Subcutaneous abdominal adipose tissue (tissue), 5 donors: ENCODE results near the gene DNAJC5G.

Experiments
- H3K27ac ChIP-seq: one replicate; pipeline ENCODE4 v1.7.0; 2013; ENCODE audit warnings: low read depth, mild to moderate bottlenecking, inconsistent platforms, low read length, moderate library complexity
- H3K27me3 ChIP-seq, 5 donors: one replicate each; pipeline ENCODE4 v1.7.0; 2013; ENCODE audit warnings: low read length in 5 of 5, inconsistent platforms in 1 of 5; ENCODE audit not compliant: control insufficient read depth in 5 of 5, insufficient read depth in 4 of 5
- H3K36me3 ChIP-seq, 5 donors: one replicate each; pipeline ENCODE4 v1.7.0; 2013; ENCODE audit warnings: low read length in 5 of 5; ENCODE audit not compliant: control insufficient read depth in 5 of 5, insufficient read depth in 5 of 5
- H3K4me1 ChIP-seq, 5 donors: one replicate each; pipeline ENCODE4 v1.7.0; 2013; ENCODE audit warnings: low read length in 5 of 5, mild to moderate bottlenecking in 3 of 5, moderate library complexity in 1 of 5; ENCODE audit not compliant: control insufficient read depth in 5 of 5, insufficient read depth in 5 of 5
- H3K4me3 ChIP-seq, 5 donors: one replicate each; pipeline ENCODE4 v1.7.0; 2013; ENCODE audit warnings: low read length in 5 of 5, low read depth in 1 of 5
- H3K9ac ChIP-seq, 5 donors: one replicate each; pipeline ENCODE4 v1.7.0; 2013; ENCODE audit warnings: low read length in 5 of 5, mild to moderate bottlenecking in 4 of 5, moderate library complexity in 3 of 5
- H3K9me3 ChIP-seq, 5 donors: one replicate each; pipeline ENCODE4 v1.7.0; 2013; ENCODE audit warnings: low read length in 5 of 5; ENCODE audit not compliant: control insufficient read depth in 5 of 5
- donor health status: healthy.
- donor health status: healthy.
- donor health status: healthy.
- donor health status: healthy.
- donor health status: healthy.

Gene DNAJC5G

GRCh38 chr2:27275211-27276150 is at the start of gene DNAJC5G:
TSS of gene DNAJC5G (plus strand) at chr2:27275433. CDS start at chr2:27276729, 1,296 bp downstream.
- H3K9me3 ChIP-seq, result no peaks in the 10 kb centered on the region
- H3K36me3 ChIP-seq, result no peaks in the 10 kb centered on the region
- H3K27me3 ChIP-seq, result peaks cover 8 to 17% (median 14%) of the 10 kb centered on the region in 5 donors
- no peak within 1 kb of the TSS for H3K4me3 ChIP-seq
- H3K27ac ChIP-seq, result no peak within 1 kb of the TSS
- no peak within 1 kb of the TSS for H3K9ac ChIP-seq
- H3K4me1 ChIP-seq, result no peaks in the 10 kb centered on the region

GRCh38 chr2:27225526-27225925 is 49.7 kb upstream of the DNAJC5G start:
- no peak overlapping the region for H3K27ac ChIP-seq
- no peak overlapping the region for H3K9ac ChIP-seq
- no peaks in the 10 kb centered on the region for H3K27me3 ChIP-seq
- no peaks in the 10 kb centered on the region for H3K4me1 ChIP-seq
- no peaks in the 10 kb centered on the region for H3K9me3 ChIP-seq
- peaks cover 17 to 92% (median 73%) of the 10 kb centered on the region in 5 donors for H3K36me3 ChIP-seq
- H3K4me3 ChIP-seq, result no peak overlapping the region

- Histone ChIP-seq H3K27ac (no peak overlapping the region), H3K9me3 (no peaks in the 10 kb centered on the region), H3K4me3 (no peak overlapping the region), H3K4me1 (no peaks in the 10 kb centered on the region), H3K27me3 (no peaks in the 10 kb centered on the region), H3K9ac (no peak overlapping the region), H3K36me3 (peaks cover 19 to 96% (median 78%) of the 10 kb centered on the region in 5 donors)
These were observed 47.7 kb upstream of the DNAJC5G start for GRCh38 chr2:27227501-27227900.

- Histone ChIP-seq H3K4me3 (no peak overlapping the region), H3K9me3 (no peaks in the 10 kb centered on the region), H3K27me3 (no peaks in the 10 kb centered on the region), H3K9ac (no peak overlapping the region), H3K4me1 (no peaks in the 10 kb centered on the region), H3K27ac (no peak overlapping the region), H3K36me3 (peaks cover 19 to 96% (median 82%) of the 10 kb centered on the region in 5 donors)
These were observed 43.3 kb upstream of the DNAJC5G start for GRCh38 chr2:27231921-27232320.

GRCh38 chr2:27233341-27233740 is 41.9 kb upstream of the DNAJC5G start:
- Histone ChIP-seq H3K27ac (no peak overlapping the region), H3K9ac (no peak overlapping the region), H3K4me3 (no peak overlapping the region), H3K4me1 (peaks cover 0 to 2% (median 0%) of the 10 kb centered on the region in 5 donors), H3K27me3 (no peaks in the 10 kb centered on the region), H3K36me3 (peaks cover 6 to 96% (median 87%) of the 10 kb centered on the region in 5 donors), H3K9me3 (no peaks in the 10 kb centered on the region)

GRCh38 chr2:27236136-27236535 is 39.1 kb upstream of the DNAJC5G start:
- H3K36me3 ChIP-seq, result peaks cover 6 to 100% (median 98%) of the 10 kb centered on the region in 5 donors
- no peak overlapping the region for H3K9ac ChIP-seq
- peaks cover 0 to 2% (median 0%) of the 10 kb centered on the region in 5 donors for H3K4me1 ChIP-seq
- H3K27me3 ChIP-seq, result no peaks in the 10 kb centered on the region
- H3K27ac ChIP-seq, result no peak overlapping the region
- no peak overlapping the region for H3K4me3 ChIP-seq
- H3K9me3 ChIP-seq, result no peaks in the 10 kb centered on the region

GRCh38 chr2:27236626-27237025 is 38.6 kb upstream of the DNAJC5G start:
- peaks cover 0 to 2% (median 0%) of the 10 kb centered on the region in 5 donors for H3K4me1 ChIP-seq
- H3K27ac ChIP-seq, result no peak overlapping the region
- peaks cover 4 to 100% (median 98%) of the 10 kb centered on the region in 5 donors for H3K36me3 ChIP-seq
- no peaks in the 10 kb centered on the region for H3K9me3 ChIP-seq
- H3K9ac ChIP-seq, result no peak overlapping the region
- no peaks in the 10 kb centered on the region for H3K27me3 ChIP-seq
- no peak overlapping the region for H3K4me3 ChIP-seq

- H3K27me3 ChIP-seq, result no peaks in the 10 kb centered on the region
- no peak overlapping the region for H3K4me3 ChIP-seq
- peaks cover 0 to 2% (median 0%) of the 10 kb centered on the region in 5 donors for H3K4me1 ChIP-seq
- no peaks in the 10 kb centered on the region for H3K9me3 ChIP-seq
- peaks cover 3 to 100% (median 98%) of the 10 kb centered on the region in 5 donors for H3K36me3 ChIP-seq
- H3K27ac ChIP-seq, result no peak overlapping the region
- H3K9ac ChIP-seq, result no peak overlapping the region
These were observed 37.8 kb upstream of the DNAJC5G start for GRCh38 chr2:27237341-27237945.

GRCh38 chr2:27238976-27239375 is 36.3 kb upstream of the DNAJC5G start:
- H3K9me3 ChIP-seq, result no peaks in the 10 kb centered on the region
- no peak overlapping the region for H3K4me3 ChIP-seq
- H3K27me3 ChIP-seq, result no peaks in the 10 kb centered on the region
- peaks cover 0 to 2% (median 0%) of the 10 kb centered on the region in 5 donors for H3K4me1 ChIP-seq
- no peak overlapping the region for H3K9ac ChIP-seq
- no peak overlapping the region for H3K27ac ChIP-seq
- peaks cover 3 to 100% (median 98%) of the 10 kb centered on the region in 5 donors for H3K36me3 ChIP-seq

- H3K27ac ChIP-seq, result no peak overlapping the region
- H3K4me1 ChIP-seq, result peaks cover 0 to 2% (median 0%) of the 10 kb centered on the region in 5 donors
- H3K9me3 ChIP-seq, result no peaks in the 10 kb centered on the region
- H3K9ac ChIP-seq, result no peak overlapping the region
- no peak overlapping the region for H3K4me3 ChIP-seq
- H3K27me3 ChIP-seq, result no peaks in the 10 kb centered on the region
- H3K36me3 ChIP-seq, result peaks cover 0 to 92% (median 90%) of the 10 kb centered on the region in 5 donors
These were observed 34.8 kb upstream of the DNAJC5G start for GRCh38 chr2:27240406-27240805.
